CD8-positive, alpha-beta memory T cell (primary cell): ENCODE measurements around the gene MAGOHB. TPM values are rescaled to one million over a fixed set of nuclear protein-coding genes. Genes with fewer than 3 reads are reported as not detected.
A peak's percentile ranks its signal among the peaks of the same experiment; 100 is the strongest.
"Not testable (repeated sequence)": the region's sequence is repeated elsewhere in the genome, so short reads cannot be mapped to it uniquely, and the experiment has no call there.

Experiments used
- CTCF ChIA-PET: fragments of 350-600 bp; sonication (Branson Sonifier 250); formaldehyde crosslinking; loops from one replicate; lab custom pipeline; 2021; ENCODE audit warnings: antibody characterized with exemption; lab: Charles Lee
- POLR2A ChIA-PET: fragments of 350-600 bp; sonication (Branson Sonifier 250); formaldehyde crosslinking; loops from one replicate; lab custom pipeline; 2021; ENCODE audit warnings: antibody characterized with exemption; lab: Charles Lee
- DNase-seq, 5 donors: peaks; one replicate each; pipeline versions ENCODE4 v3.0.0 to v3.0.0-alpha.2; 2020 to 2022; ENCODE audit warnings: mixed read lengths in 1 of 5
- H3K27ac ChIP-seq: one replicate; pipeline ENCODE4 v1.7.0; 2013; ENCODE audit warnings: low read depth, mild to moderate bottlenecking, low read length, moderate library complexity
- H3K27me3 ChIP-seq: 2 replicates; pipeline ENCODE4 v1.7.0; 2013; ENCODE audit warnings: low read length, mild to moderate bottlenecking; ENCODE audit not compliant: insufficient read depth, poor library complexity, severe bottlenecking
- H3K36me3 ChIP-seq: 2 replicates; pipeline ENCODE4 v1.7.0; 2013; ENCODE audit warnings: mild to moderate bottlenecking, low read length, moderate library complexity; ENCODE audit not compliant: insufficient read depth
- H3K4me1 ChIP-seq: 2 replicates; pipeline ENCODE4 v1.7.0; 2013; ENCODE audit warnings: mild to moderate bottlenecking, low read length, moderate library complexity; ENCODE audit not compliant: insufficient read depth
- H3K4me3 ChIP-seq: 2 replicates; pipeline ENCODE4 v1.7.0; 2013; ENCODE audit warnings: mild to moderate bottlenecking, low read length
- H3K9me3 ChIP-seq: 2 replicates; pipeline ENCODE4 v1.7.0; 2013; ENCODE audit warnings: mild to moderate bottlenecking, low read length
- H3K27ac Mint-ChIP-seq, 8 donors: one replicate each; pipeline ENCODE4 v1.8.0; 2020 to 2021; ENCODE audit warnings: mixed read lengths in 8 of 8, mild to moderate bottlenecking in 6 of 8, inconsistent platforms in 3 of 8, moderate library complexity in 3 of 8
- H3K27me3 Mint-ChIP-seq, 2 donors: one replicate each; pipeline ENCODE4 v1.8.0; 2020 to 2021; ENCODE audit warnings: mixed read lengths in 2 of 2, mild to moderate bottlenecking in 1 of 2, moderate library complexity in 1 of 2
- H3K36me3 Mint-ChIP-seq, 3 donors: one replicate each; pipeline ENCODE4 v1.8.0; 2020 to 2021; ENCODE audit warnings: mixed read lengths in 3 of 3, inconsistent platforms in 1 of 3, mild to moderate bottlenecking in 1 of 3
- H3K4me1 Mint-ChIP-seq, 3 donors: one replicate each; pipeline ENCODE4 v1.8.0; 2020 to 2021; ENCODE audit warnings: mixed read lengths in 3 of 3, inconsistent platforms in 1 of 3, mild to moderate bottlenecking in 1 of 3
- H3K4me3 Mint-ChIP-seq, 7 donors: one replicate each; pipeline ENCODE4 v1.8.0; 2020 to 2021; ENCODE audit warnings: mixed read lengths in 7 of 7, mild to moderate bottlenecking in 6 of 7, moderate library complexity in 4 of 7, inconsistent platforms in 2 of 7
- H3K9me3 Mint-ChIP-seq, 5 donors: one replicate each; pipeline ENCODE4 v1.8.0; 2020 to 2022; ENCODE audit warnings: mixed read lengths in 5 of 5, mild to moderate bottlenecking in 3 of 5, moderate library complexity in 2 of 5, inconsistent platforms in 1 of 5
- polyA plus RNA-seq: library from polyadenylated mRNA; unstranded; fragments of 300-500 nt; fragmentation: Illumina TruSeq; gene quantifications from one replicate; pipeline ENCODE4 v1.2.3, GENCODE V29; 2021
- total RNA-seq, 2 experiments: library from RNA; stranded (reverse); gene quantifications; one replicate each; pipeline ENCODE4 v1.2.3, GENCODE V29; 2021

MAGOHB gene
- total and polyA plus RNA-seq, 3 experiments from 2014 or later: 59.0 to 138 (median 130) TPM

GRCh38 chr12:10584415-10584814, 29.0 kb downstream of the MAGOHB start:
- H3K9me3 Mint-ChIP-seq: peaks cover 0 to 12% (median 0%) of the 10 kb centered on the region in 5 donors
- H3K27me3 ChIP-seq: no peaks in the 10 kb centered on the region
- no peak overlapping the region for H3K4me3 ChIP-seq
- peak overlapping the region in 1 of 7 donors; percentile 32 for H3K4me3 Mint-ChIP-seq
- H3K4me1 Mint-ChIP-seq: peaks cover 2 to 35% (median 6%) of the 10 kb centered on the region in 3 donors
- no peaks in the 10 kb centered on the region for H3K4me1 ChIP-seq
- peak overlapping the region in 2 of 8 donors; percentile 68 to 70 for H3K27ac Mint-ChIP-seq
- H3K9me3 ChIP-seq: no peaks in the 10 kb centered on the region
- H3K36me3 ChIP-seq: no peaks in the 10 kb centered on the region
- no peak overlapping the region for H3K27ac ChIP-seq
- no peaks in the 10 kb centered on the region for H3K27me3 Mint-ChIP-seq
- no peak for DNase-seq
- POLR2A ChIA-PET: no interaction called here
- CTCF ChIA-PET: no interaction called here
- H3K36me3 Mint-ChIP-seq: peaks cover 12 to 47% (median 32%) of the 10 kb centered on the region in 3 donors

GRCh38 chr12:10582704-10583103, 30.7 kb downstream of the MAGOHB start:
- Histone ChIP-seq H3K36me3 (no peaks in the 10 kb centered on the region), H3K4me3 (no peak overlapping the region), H3K27ac (no peak overlapping the region), H3K4me1 (no peaks in the 10 kb centered on the region), H3K27me3 (no peaks in the 10 kb centered on the region), H3K9me3 (no peaks in the 10 kb centered on the region)
- H3K4me1 Mint-ChIP-seq: peaks cover 4 to 35% (median 10%) of the 10 kb centered on the region in 3 donors
- CTCF ChIA-PET: no interaction called here
- POLR2A ChIA-PET: no interaction called here
- peaks cover 6 to 35% (median 32%) of the 10 kb centered on the region in 3 donors for H3K36me3 Mint-ChIP-seq
- H3K9me3 Mint-ChIP-seq: peaks cover 0 to 12% (median 0%) of the 10 kb centered on the region in 5 donors
- H3K27ac Mint-ChIP-seq: peak overlapping the region in 7 of 8 donors; percentile 5 to 66 (median 54)
- no peak for DNase-seq
- peak overlapping the region in 4 of 7 donors; percentile 12 to 77 (median 46) for H3K4me3 Mint-ChIP-seq
- H3K27me3 Mint-ChIP-seq: peaks cover 0 to 3% of the 10 kb centered on the region in 2 donors

- H3K27me3 Mint-ChIP-seq, H3K4me3 ChIP-seq, H3K36me3 ChIP-seq, H3K4me1 ChIP-seq, H3K27ac ChIP-seq, CTCF ChIA-PET, POLR2A ChIA-PET, H3K27me3 ChIP-seq, H3K9me3 ChIP-seq, DNase-seq: not testable (repeated sequence)
- Mint-ChIP-seq H3K36me3 (peaks cover 3 to 30% (median 27%) of the 10 kb centered on the region in 3 donors), H3K4me1 (peaks cover 4 to 35% (median 10%) of the 10 kb centered on the region in 3 donors), H3K4me3 (peak overlapping the region in 2 of 7 donors; percentile 59 to 77), H3K9me3 (peaks cover 0 to 12% (median 0%) of the 10 kb centered on the region in 5 donors), H3K27ac (peak overlapping the region in 6 of 8 donors; percentile 5 to 66 (median 54))
These were observed 31.3 kb downstream of the MAGOHB start for GRCh38 chr12:10582133-10582532.

- ChIA-PET CTCF (interaction anchor here (1.5 kb wide), 2 partner anchors 163 to 339 kb away, joined by 3 to 4 read pairs; no protein-coding TSS in a partner anchor), POLR2A (interaction anchor here (0.6 kb wide), 1 partner anchor 14 kb away, joined by 7 read pairs; no protein-coding TSS in a partner anchor)
- Histone ChIP-seq H3K36me3 (no peaks in the 10 kb centered on the region), H3K4me1 (no peaks in the 10 kb centered on the region), H3K27me3 (no peaks in the 10 kb centered on the region), H3K27ac (no peak overlapping the region), H3K9me3 (no peaks in the 10 kb centered on the region), H3K4me3 (no peak overlapping the region)
- no peak for DNase-seq
- H3K36me3 Mint-ChIP-seq: peaks cover 0 to 11% (median 7%) of the 10 kb centered on the region in 3 donors
- H3K9me3 Mint-ChIP-seq: no peaks in the 10 kb centered on the region
- H3K4me1 Mint-ChIP-seq: peaks cover 7 to 34% (median 15%) of the 10 kb centered on the region in 3 donors
- peak overlapping the region in 3 of 8 donors; percentile 32 to 56 (median 38) for H3K27ac Mint-ChIP-seq
- peaks cover 0 to 5% of the 10 kb centered on the region in 2 donors for H3K27me3 Mint-ChIP-seq
- H3K4me3 Mint-ChIP-seq: no peak overlapping the region
These were observed 39.1 kb downstream of the MAGOHB start for GRCh38 chr12:10574307-10574706.

GRCh38 chr12:10572021-10572490, 41.4 kb downstream of the MAGOHB start:
- H3K27me3 ChIP-seq, H3K36me3 ChIP-seq, H3K4me3 Mint-ChIP-seq, H3K27me3 Mint-ChIP-seq, H3K9me3 Mint-ChIP-seq, H3K4me1 ChIP-seq, CTCF ChIA-PET, H3K4me3 ChIP-seq, H3K27ac Mint-ChIP-seq, H3K9me3 ChIP-seq, H3K27ac ChIP-seq, POLR2A ChIA-PET, DNase-seq: not testable (repeated sequence)
- H3K36me3 Mint-ChIP-seq: peaks cover 0 to 11% (median 7%) of the 10 kb centered on the region in 3 donors
- peaks cover 18 to 38% (median 21%) of the 10 kb centered on the region in 3 donors for H3K4me1 Mint-ChIP-seq

- Histone ChIP-seq H3K4me3 (no peak overlapping the region), H3K4me1 (no peaks in the 10 kb centered on the region), H3K27ac (no peak overlapping the region), H3K36me3 (no peaks in the 10 kb centered on the region), H3K9me3 (no peaks in the 10 kb centered on the region), H3K27me3 (no peaks in the 10 kb centered on the region)
- Mint-ChIP-seq H3K4me1 (peaks cover 23 to 47% (median 29%) of the 10 kb centered on the region in 3 donors), H3K9me3 (no peaks in the 10 kb centered on the region), H3K36me3 (peaks cover 0 to 11% (median 7%) of the 10 kb centered on the region in 3 donors), H3K4me3 (no peak overlapping the region), H3K27ac (peak overlapping the region in 2 of 8 donors; percentile 11 to 29), H3K27me3 (peaks cover 0 to 2% of the 10 kb centered on the region in 2 donors)
- ChIA-PET POLR2A (no interaction called here), CTCF (interaction anchor here (0.9 to 1.0 kb wide), 2 partner anchors 123 to 335 kb away, joined by 3 read pairs; no protein-coding TSS in a partner anchor)
- DNase-seq: no peak
These were observed 42.3 kb downstream of the MAGOHB start for GRCh38 chr12:10571141-10571540.

GRCh38 chr12:10567813-10568212, 45.6 kb downstream of the MAGOHB start:
- Histone ChIP-seq H3K27me3 (no peaks in the 10 kb centered on the region), H3K4me1 (peaks cover under 1% of the 10 kb centered on the region), H3K4me3 (no peak overlapping the region), H3K36me3 (no peaks in the 10 kb centered on the region), H3K9me3 (no peaks in the 10 kb centered on the region), H3K27ac (no peak overlapping the region)
- CTCF ChIA-PET: no interaction called here
- peak in 1 of 5 donors; percentile 17 for DNase-seq
- no peaks in the 10 kb centered on the region for H3K9me3 Mint-ChIP-seq
- peaks cover 0 to 9% (median 7%) of the 10 kb centered on the region in 3 donors for H3K36me3 Mint-ChIP-seq
- POLR2A ChIA-PET: no interaction called here
- H3K27me3 Mint-ChIP-seq: peaks cover 0 to 2% of the 10 kb centered on the region in 2 donors
- peaks cover 43 to 65% (median 49%) of the 10 kb centered on the region in 3 donors for H3K4me1 Mint-ChIP-seq
- H3K27ac Mint-ChIP-seq: peak overlapping the region in 5 of 8 donors; percentile 1 to 76 (median 47)
- H3K4me3 Mint-ChIP-seq: peak overlapping the region in 5 of 7 donors; percentile 38 to 56 (median 49)

- ChIA-PET CTCF (interaction anchor here (0.9 to 2.4 kb wide), 7 partner anchors 9 to 328 kb away, joined by 3 to 11 read pairs (median 3); no protein-coding TSS in a partner anchor), POLR2A (interaction anchor here (0.5 kb wide), 1 partner anchor 9 kb away, joined by 3 read pairs; no protein-coding TSS in a partner anchor)
- Mint-ChIP-seq H3K9me3 (no peaks in the 10 kb centered on the region), H3K36me3 (peaks cover 0 to 1% (median 0%) of the 10 kb centered on the region in 3 donors), H3K27ac (peak overlapping the region in 1 of 8 donors; percentile 29), H3K4me3 (no peak overlapping the region), H3K27me3 (no peaks in the 10 kb centered on the region), H3K4me1 (peaks cover 65 to 81% (median 76%) of the 10 kb centered on the region in 3 donors)
- Histone ChIP-seq H3K4me1 (peaks cover 28% of the 10 kb centered on the region), H3K27me3 (no peaks in the 10 kb centered on the region), H3K27ac (no peak overlapping the region), H3K36me3 (no peaks in the 10 kb centered on the region), H3K9me3 (no peaks in the 10 kb centered on the region), H3K4me3 (no peak overlapping the region)
- no peak for DNase-seq
These were observed 49.4 kb downstream of the MAGOHB start for GRCh38 chr12:10563966-10564365.
